Measurements from ENCODE around the gene CST4. TPM values are rescaled to one million over a fixed set of nuclear protein-coding genes. Genes with fewer than 3 reads are reported as not detected.

The CST4 gene
- polyA plus RNA-seq, 2 donors = not detected

GRCh38 chr20:23641936-23642751 lies 46.7 kb downstream of the CST4 start:
- no peaks in the 10 kb centered on the region for H3K36me3 ChIP-seq (ENCODE audit: control insufficient read depth in 2 of 2, insufficient read depth in 2 of 2, low read length in 1 of 2)
- H3K4me3 ChIP-seq (ENCODE audit: low read depth in 1 of 2, low read length in 2 of 2) = no peak overlapping the region
- no peaks in the 10 kb centered on the region for H3K9me3 ChIP-seq (ENCODE audit: control insufficient read depth in 2 of 2, insufficient read depth in 1 of 2, low read depth in 1 of 2, low read length in 1 of 2)
- no peak overlapping the region for H3K27ac ChIP-seq (ENCODE audit: low read depth in 2 of 2, low read length in 1 of 2)
- H3K27me3 ChIP-seq (ENCODE audit: control insufficient read depth in 1 of 2, insufficient read depth in 2 of 2, low read length in 2 of 2) = no peaks in the 10 kb centered on the region
- 62 to 70% methylated on average over 12 of the region's 12 CpGs for WGBS, 2 donors
- H3K4me1 ChIP-seq (ENCODE audit: control insufficient read depth in 2 of 2, insufficient read depth in 2 of 2, low read length in 1 of 2) = peaks cover 0 to 9% of the 10 kb centered on the region in 2 donors

DNA sequence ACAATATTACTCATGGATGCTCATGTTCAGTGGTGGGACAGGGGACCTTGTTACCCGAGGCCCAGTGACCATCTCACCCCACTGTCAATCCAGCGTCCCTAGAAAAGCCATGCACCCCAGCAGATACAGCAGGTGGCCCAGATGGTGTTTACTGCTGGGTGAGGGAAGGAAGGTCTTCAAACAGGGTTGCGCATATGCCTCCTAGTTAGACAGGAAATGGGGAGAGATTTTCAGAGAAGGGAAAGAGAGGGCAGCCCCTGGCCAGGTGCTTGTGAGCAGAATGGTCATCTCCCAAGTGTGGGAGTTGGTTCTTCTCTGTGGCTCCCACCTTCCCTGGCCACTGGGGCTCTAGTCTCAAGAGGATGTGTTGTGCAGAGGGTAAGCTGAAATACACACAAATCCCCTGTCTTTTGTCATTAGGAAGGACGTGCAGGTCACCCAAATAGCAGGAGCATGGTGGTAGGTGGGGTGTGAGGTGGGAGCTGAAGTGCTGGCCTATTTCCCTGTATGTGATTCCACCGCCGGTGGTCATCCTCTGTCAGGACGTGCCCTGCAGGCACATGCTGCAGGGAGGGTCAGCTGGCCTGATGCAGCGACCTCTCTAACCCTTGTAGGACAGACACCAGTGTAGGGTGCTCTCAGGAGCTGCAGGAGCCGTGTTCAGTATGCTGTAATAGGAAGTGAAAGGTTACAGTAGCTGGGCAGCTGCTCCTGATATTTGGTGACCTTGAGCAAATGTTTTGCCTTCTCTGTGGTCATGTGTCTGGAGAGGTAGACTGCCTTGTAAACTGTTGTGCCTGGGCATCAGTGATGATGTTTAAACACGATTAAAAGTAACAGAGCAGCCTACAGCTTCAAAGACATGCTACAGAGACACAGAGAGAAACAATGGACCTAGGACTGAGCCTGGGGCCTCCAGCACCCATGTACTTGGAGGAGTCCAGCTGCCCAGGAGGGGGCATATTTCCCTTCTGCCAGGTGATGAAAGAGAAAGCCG lies 47.9 kb downstream of the CST4 start:
- Histone ChIP-seq H3K27ac (ENCODE audit: low read depth in 2 of 2, low read length in 1 of 2) (no peak overlapping the region), H3K4me1 (ENCODE audit: control insufficient read depth in 2 of 2, insufficient read depth in 2 of 2, low read length in 1 of 2) (peaks cover 1 to 16% of the 10 kb centered on the region in 2 donors), H3K4me3 (ENCODE audit: low read depth in 1 of 2, low read length in 2 of 2) (no peak overlapping the region), H3K9me3 (ENCODE audit: control insufficient read depth in 2 of 2, insufficient read depth in 1 of 2, low read depth in 1 of 2, low read length in 1 of 2) (no peaks in the 10 kb centered on the region), H3K36me3 (ENCODE audit: control insufficient read depth in 2 of 2, insufficient read depth in 2 of 2, low read length in 1 of 2) (no peaks in the 10 kb centered on the region), H3K27me3 (ENCODE audit: control insufficient read depth in 1 of 2, insufficient read depth in 2 of 2, low read length in 2 of 2) (no peaks in the 10 kb centered on the region)
- 74 to 81% methylated on average over 11 of the region's 11 CpGs for WGBS, 2 donors

- H3K27me3 ChIP-seq (ENCODE audit: control insufficient read depth in 1 of 2, insufficient read depth in 2 of 2, low read length in 2 of 2) = no peaks in the 10 kb centered on the region
- H3K4me1 ChIP-seq (ENCODE audit: control insufficient read depth in 2 of 2, insufficient read depth in 2 of 2, low read length in 1 of 2) = peaks cover 3 to 21% of the 10 kb centered on the region in 2 donors
- H3K4me3 ChIP-seq (ENCODE audit: low read depth in 1 of 2, low read length in 2 of 2) = no peak overlapping the region
- no peaks in the 10 kb centered on the region for H3K9me3 ChIP-seq (ENCODE audit: control insufficient read depth in 2 of 2, insufficient read depth in 1 of 2, low read depth in 1 of 2, low read length in 1 of 2)
- 61 to 67% methylated on average over 8 of the region's 8 CpGs for WGBS, 2 donors
- peaks cover 0 to under 1% of the 10 kb centered on the region in 2 donors for H3K36me3 ChIP-seq (ENCODE audit: control insufficient read depth in 2 of 2, insufficient read depth in 2 of 2, low read length in 1 of 2)
- H3K27ac ChIP-seq (ENCODE audit: low read depth in 2 of 2, low read length in 1 of 2) = peak overlapping the region in 1 of 2 donors; percentile 16
Observed at GRCh38 chr20:23640018-23640601, 48.7 kb downstream of the CST4 start.

DNA sequence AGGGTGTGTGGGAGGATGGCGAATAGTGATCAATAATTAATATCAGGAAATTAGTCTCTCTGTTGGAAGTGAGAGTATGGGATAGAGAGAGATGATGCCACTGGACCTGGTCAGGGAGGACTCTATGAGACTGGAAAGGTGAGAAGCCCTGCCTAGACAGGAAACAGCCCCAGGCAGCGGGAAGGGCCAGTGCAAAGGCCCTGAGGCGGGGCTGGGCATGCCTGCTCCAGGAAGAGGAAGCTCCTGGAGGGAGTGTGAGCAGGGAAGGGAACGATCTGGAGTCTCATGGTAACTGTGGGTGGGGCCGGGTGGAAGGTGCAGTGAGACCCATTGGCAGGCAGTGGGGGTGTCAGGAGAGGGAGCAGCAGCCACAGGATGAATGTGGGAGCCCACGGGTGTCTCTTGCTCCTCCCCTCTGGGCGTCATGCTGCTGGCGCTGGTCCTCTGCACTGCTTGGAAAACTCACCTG lies 49.3 kb downstream of the CST4 start:
- peaks cover 3 to 27% of the 10 kb centered on the region in 2 donors for H3K4me1 ChIP-seq (ENCODE audit: control insufficient read depth in 2 of 2, insufficient read depth in 2 of 2, low read length in 1 of 2)
- WGBS, 2 donors = 63 to 69% methylated on average over 8 of the region's 8 CpGs

GRCh38 chr20:23638309-23638708 lies 50.5 kb downstream of the CST4 start:
- Histone ChIP-seq H3K4me1 (ENCODE audit: control insufficient read depth in 2 of 2, insufficient read depth in 2 of 2, low read length in 1 of 2) (peaks cover 5 to 29% of the 10 kb centered on the region in 2 donors), H3K27me3 (ENCODE audit: control insufficient read depth in 1 of 2, insufficient read depth in 2 of 2, low read length in 2 of 2) (no peaks in the 10 kb centered on the region), H3K9me3 (ENCODE audit: control insufficient read depth in 2 of 2, insufficient read depth in 1 of 2, low read depth in 1 of 2, low read length in 1 of 2) (no peaks in the 10 kb centered on the region), H3K4me3 (ENCODE audit: low read depth in 1 of 2, low read length in 2 of 2) (no peak overlapping the region), H3K36me3 (ENCODE audit: control insufficient read depth in 2 of 2, insufficient read depth in 2 of 2, low read length in 1 of 2) (peaks cover 4 to 10% of the 10 kb centered on the region in 2 donors), H3K27ac (ENCODE audit: low read depth in 2 of 2, low read length in 1 of 2) (peak overlapping the region in 1 of 2 donors; percentile 45)
- 61 to 71% methylated on average over 9 of the region's 9 CpGs for WGBS, 2 donors

More for the DNA sequence above, 49.3 kb downstream of the CST4 start:
- no peak overlapping the region for H3K4me3 ChIP-seq (ENCODE audit: low read depth in 1 of 2, low read length in 2 of 2)
- peak overlapping the region in 1 of 2 donors; percentile 55 for H3K27ac ChIP-seq (ENCODE audit: low read depth in 2 of 2, low read length in 1 of 2)
- H3K36me3 ChIP-seq (ENCODE audit: control insufficient read depth in 2 of 2, insufficient read depth in 2 of 2, low read length in 1 of 2) = peaks cover 4 to 6% of the 10 kb centered on the region in 2 donors
- H3K27me3 ChIP-seq (ENCODE audit: control insufficient read depth in 1 of 2, insufficient read depth in 2 of 2, low read length in 2 of 2) = no peaks in the 10 kb centered on the region
- H3K9me3 ChIP-seq (ENCODE audit: control insufficient read depth in 2 of 2, insufficient read depth in 1 of 2, low read depth in 1 of 2, low read length in 1 of 2) = no peaks in the 10 kb centered on the region

GRCh38 chr20:23637282-23638221 lies 51.3 kb downstream of the CST4 start, which contains the start of gene CST3:
CST3 (minus strand) TSS chr20:23637955; CDS start chr20:23637862, 93 bp downstream.
- WGBS, 2 donors = 1 to 2% methylated on average over 70 to 92 of the region's 92 CpGs
- peaks cover 5 to 29% of the 10 kb centered on the region in 2 donors for H3K4me1 ChIP-seq (ENCODE audit: control insufficient read depth in 2 of 2, insufficient read depth in 2 of 2, low read length in 1 of 2)

DNA sequence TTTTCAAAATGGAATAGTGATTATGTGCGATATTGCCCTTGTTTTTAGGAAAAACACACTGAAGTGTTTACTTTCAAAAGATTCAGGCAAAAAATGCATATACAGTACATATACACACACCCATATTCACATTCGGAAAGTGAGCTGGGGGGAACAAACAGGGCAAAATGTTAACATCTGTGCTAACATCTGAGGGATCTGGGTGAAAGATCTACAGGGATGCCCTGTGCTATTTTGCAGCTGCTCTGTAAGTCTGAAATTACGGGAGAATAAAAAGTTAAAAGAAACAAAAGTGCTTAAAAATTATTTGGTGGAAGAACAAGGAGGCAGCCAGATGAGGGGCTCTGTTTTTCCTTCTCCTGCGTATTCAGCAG lies 51.9 kb downstream of the CST4 start:
- Histone ChIP-seq H3K36me3 (ENCODE audit: control insufficient read depth in 2 of 2, insufficient read depth in 2 of 2, low read length in 1 of 2) (peaks cover 4 to 21% of the 10 kb centered on the region in 2 donors), H3K27ac (ENCODE audit: low read depth in 2 of 2, low read length in 1 of 2) (peak overlapping the region; percentile 84 to 94), H3K27me3 (ENCODE audit: control insufficient read depth in 1 of 2, insufficient read depth in 2 of 2, low read length in 2 of 2) (no peaks in the 10 kb centered on the region), H3K4me1 (ENCODE audit: control insufficient read depth in 2 of 2, insufficient read depth in 2 of 2, low read length in 1 of 2) (peaks cover 5 to 26% of the 10 kb centered on the region in 2 donors), H3K9me3 (ENCODE audit: control insufficient read depth in 2 of 2, insufficient read depth in 1 of 2, low read depth in 1 of 2, low read length in 1 of 2) (no peaks in the 10 kb centered on the region), H3K4me3 (ENCODE audit: low read depth in 1 of 2, low read length in 2 of 2) (peak overlapping the region; percentile 73 to 93)
- 18% methylated on average over 4 of the region's 4 CpGs for WGBS, 2 donors

More at GRCh38 chr20:23637282-23638221, 51.3 kb downstream of the CST4 start, which contains the start of gene CST3:
- H3K4me3 ChIP-seq (ENCODE audit: low read depth in 1 of 2, low read length in 2 of 2) = peak within 1 kb of the TSS; percentile 73 to 93
- peaks cover 4 to 17% of the 10 kb centered on the region in 2 donors for H3K36me3 ChIP-seq (ENCODE audit: control insufficient read depth in 2 of 2, insufficient read depth in 2 of 2, low read length in 1 of 2)
- H3K9me3 ChIP-seq (ENCODE audit: control insufficient read depth in 2 of 2, insufficient read depth in 1 of 2, low read depth in 1 of 2, low read length in 1 of 2) = no peaks in the 10 kb centered on the region
- H3K27ac ChIP-seq (ENCODE audit: low read depth in 2 of 2, low read length in 1 of 2) = peak within 1 kb of the TSS; percentile 84 to 94
- H3K27me3 ChIP-seq (ENCODE audit: control insufficient read depth in 1 of 2, insufficient read depth in 2 of 2, low read length in 2 of 2) = no peaks in the 10 kb centered on the region

- H3K4me1 ChIP-seq (ENCODE audit: control insufficient read depth in 2 of 2, insufficient read depth in 2 of 2, low read length in 1 of 2) = peaks cover 5 to 26% of the 10 kb centered on the region in 2 donors
- WGBS, 2 donors = 65 to 66% methylated on average over 19 of the region's 19 CpGs
- H3K9me3 ChIP-seq (ENCODE audit: control insufficient read depth in 2 of 2, insufficient read depth in 1 of 2, low read depth in 1 of 2, low read length in 1 of 2) = no peaks in the 10 kb centered on the region
- H3K27me3 ChIP-seq (ENCODE audit: control insufficient read depth in 1 of 2, insufficient read depth in 2 of 2, low read length in 2 of 2) = no peaks in the 10 kb centered on the region
- peak overlapping the region; percentile 34 to 73 for H3K4me3 ChIP-seq (ENCODE audit: low read depth in 1 of 2, low read length in 2 of 2)
- H3K27ac ChIP-seq (ENCODE audit: low read depth in 2 of 2, low read length in 1 of 2) = peak overlapping the region; percentile 14 to 65
- peaks cover 4 to 21% of the 10 kb centered on the region in 2 donors for H3K36me3 ChIP-seq (ENCODE audit: control insufficient read depth in 2 of 2, insufficient read depth in 2 of 2, low read length in 1 of 2)
Observed at GRCh38 chr20:23636182-23636907, 52.5 kb downstream of the CST4 start.
